Transverse colon (tissue), 4 donors: ENCODE results near the gene SLC6A8. TPM values are rescaled to one million over a fixed set of nuclear protein-coding genes. Genes with fewer than 3 reads are reported as not detected.

Experiments
- DNase-seq: peaks from one replicate; pipeline ENCODE4 v3.0.0-alpha.2; 2019
- H3K27ac ChIP-seq, 4 donors: fragments of 200-600 bp; sonication (generic); 2 replicates each; pipeline ENCODE4 v1.5.1; 2016 to 2018; ENCODE audit warnings: inconsistent platforms in 4 of 4
- H3K27me3 ChIP-seq: fragments of 200-600 bp; sonication (generic); 2 replicates; pipeline ENCODE4 v1.5.1; 2017; ENCODE audit warnings: inconsistent platforms
- H3K36me3 ChIP-seq, 4 donors: fragments of 200-600 bp; sonication (generic); 2 replicates each; pipeline ENCODE4 v1.5.1; 2017 to 2019; ENCODE audit warnings: inconsistent platforms in 4 of 4
- H3K4me1 ChIP-seq, 4 donors: fragments of 200-600 bp; sonication (generic); 2 replicates each; pipeline ENCODE4 v1.5.1; 2017 to 2020; ENCODE audit warnings: inconsistent platforms in 4 of 4
- H3K4me3 ChIP-seq, 4 donors: fragments of 200-600 bp; sonication (generic); 1 replicate in 1 of 4; 2 replicates in 3 of 4; pipeline versions ENCODE4 v1.5.1 to v1.6.1; 2017 to 2019; ENCODE audit warnings: inconsistent platforms in 4 of 4
- H3K9me3 ChIP-seq, 2 donors: fragments of 200-600 bp; sonication (generic); 2 replicates each; pipeline ENCODE4 v1.5.1; 2017 to 2019; ENCODE audit warnings: inconsistent platforms in 2 of 2
- EP300 ChIP-seq: sonication (generic); formaldehyde crosslinking; IDR thresholded peaks from one replicate; pipeline ENCODE4 v1.6.1; 2017; ENCODE audit warnings: antibody characterized with exemption, low read depth
- POLR2A ChIP-seq: fragments of 450-650 bp; IDR thresholded peaks from one replicate; pipeline ENCODE4 v1.6.1; 2016; ENCODE audit warnings: antibody characterized with exemption, mild to moderate bottlenecking, moderate library complexity
- POLR2AphosphoS5 ChIP-seq, 3 donors: sonication (generic); formaldehyde crosslinking; IDR thresholded peaks; one replicate each; pipeline ENCODE4 v1.6.1; 2016; ENCODE audit warnings: antibody characterized with exemption in 3 of 3
- WGBS, 2 donors: methylation state at CpG; one replicate each; pipeline ENCODE4 v1.1.5; 2018; ENCODE audit warnings: low coverage in 1 of 2; 5-methylcytosine and 5-hydroxymethylcytosine counted together
- in situ Hi-C, 4 donors: fragments of 200-750 bp; cut with MboI; loops; one replicate each; pipeline versions ENCODE4 v1.15.0 to v1.15.1; 2017; ENCODE audit warnings: low sequenced_read_pairs in 3 of 4, low pct_ligation_motif_present in 1 of 4, low pct_unique_long_range_greater_than_20kb in 1 of 4
- intact Hi-C: fragments of 100-400 bp; cut with DNase I; formaldehyde crosslinking; loops from one replicate; pipeline ENCODE4 v1.15.1; 2023; ENCODE audit warnings: low total_unique reads
- total RNA-seq, 4 donors: library from RNA; depleted of rRNA; stranded (reverse); fragments of >200 nt; gene quantifications; one replicate each; pipeline ENCODE4 v1.1.0, GENCODE V29; 2016
- TF ChIP-seq, protein P1 (sequence below), 5 experiments: fragments of 200-600 bp in 3 of 5; fragments of 450-650 bp in 2 of 5; sonication (generic) in 3 of 5; IDR thresholded peaks; 1 replicate in 2 of 5; 2 replicates in 3 of 5; pipeline ENCODE4 v1.5.1; 2016 to 2017; ENCODE audit warnings: antibody characterized with exemption in 5 of 5, inconsistent platforms in 3 of 5, mild to moderate bottlenecking in 2 of 5, moderate library complexity in 1 of 5

The SLC6A8 gene
- total RNA-seq, 4 donors from 2014 or later: 61.1 to 332 (median 197) TPM

DNA sequence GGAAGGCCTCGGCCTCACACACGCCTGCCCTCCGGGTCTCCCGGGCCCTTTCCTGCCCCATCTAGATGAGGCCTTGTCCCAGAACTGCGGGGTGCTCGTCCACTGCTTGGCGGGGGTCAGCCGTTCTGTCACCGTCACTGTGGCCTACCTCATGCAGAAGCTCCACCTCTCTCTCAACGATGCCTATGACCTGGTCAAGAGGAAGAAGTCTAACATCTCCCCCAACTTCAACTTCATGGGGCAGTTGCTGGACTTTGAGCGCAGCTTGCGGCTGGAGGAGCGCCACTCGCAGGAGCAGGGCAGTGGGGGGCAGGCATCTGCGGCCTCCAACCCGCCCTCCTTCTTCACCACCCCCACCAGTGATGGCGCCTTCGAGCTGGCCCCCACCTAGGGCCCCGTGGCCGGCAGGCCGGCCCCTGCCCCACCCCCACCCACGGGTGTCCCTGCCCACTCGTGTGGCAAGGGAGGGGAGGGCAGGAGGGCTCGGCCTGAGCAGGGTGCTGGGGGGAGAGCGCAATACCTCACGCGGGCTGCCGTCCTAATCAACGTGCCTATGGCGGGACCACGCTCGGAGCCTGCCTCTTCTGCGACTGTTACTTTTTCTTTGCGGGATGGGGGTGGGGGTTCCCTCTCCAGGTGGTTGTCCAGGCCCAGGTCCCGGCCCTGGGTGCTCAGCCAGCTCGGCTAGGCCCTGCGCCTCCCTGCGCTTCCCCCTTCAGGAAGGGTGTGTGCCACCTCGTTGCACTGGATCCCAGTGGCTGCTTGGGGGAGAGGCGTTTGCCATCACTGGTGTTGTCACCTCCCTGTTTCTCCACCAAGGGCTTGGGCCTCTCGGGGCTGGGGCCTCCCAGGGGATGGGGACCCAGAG lies 37.6 kb upstream of the SLC6A8 start:
- no peak overlapping the region for H3K4me3 ChIP-seq
- H3K27ac ChIP-seq: no peak overlapping the region
- TF ChIP-seq, protein P1, sequence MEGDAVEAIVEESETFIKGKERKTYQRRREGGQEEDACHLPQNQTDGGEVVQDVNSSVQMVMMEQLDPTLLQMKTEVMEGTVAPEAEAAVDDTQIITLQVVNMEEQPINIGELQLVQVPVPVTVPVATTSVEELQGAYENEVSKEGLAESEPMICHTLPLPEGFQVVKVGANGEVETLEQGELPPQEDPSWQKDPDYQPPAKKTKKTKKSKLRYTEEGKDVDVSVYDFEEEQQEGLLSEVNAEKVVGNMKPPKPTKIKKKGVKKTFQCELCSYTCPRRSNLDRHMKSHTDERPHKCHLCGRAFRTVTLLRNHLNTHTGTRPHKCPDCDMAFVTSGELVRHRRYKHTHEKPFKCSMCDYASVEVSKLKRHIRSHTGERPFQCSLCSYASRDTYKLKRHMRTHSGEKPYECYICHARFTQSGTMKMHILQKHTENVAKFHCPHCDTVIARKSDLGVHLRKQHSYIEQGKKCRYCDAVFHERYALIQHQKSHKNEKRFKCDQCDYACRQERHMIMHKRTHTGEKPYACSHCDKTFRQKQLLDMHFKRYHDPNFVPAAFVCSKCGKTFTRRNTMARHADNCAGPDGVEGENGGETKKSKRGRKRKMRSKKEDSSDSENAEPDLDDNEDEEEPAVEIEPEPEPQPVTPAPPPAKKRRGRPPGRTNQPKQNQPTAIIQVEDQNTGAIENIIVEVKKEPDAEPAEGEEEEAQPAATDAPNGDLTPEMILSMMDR (IDR thresholded peaks at IDR 0.05): no peak
- TF ChIP-seq POLR2AphosphoS5 (IDR thresholded peaks at IDR 0.05) (no peak), EP300 (no peak), POLR2A (no peak)
- peaks cover 0 to 11% (median 4%) of the 10 kb centered on the region in 4 donors for H3K4me1 ChIP-seq
- H3K27me3 ChIP-seq: peaks cover 43% of the 10 kb centered on the region
- in situ Hi-C loops (loop anchor here (10.0 to 25.0 kb wide), 3 partner anchors 88 to 688 kb away; no protein-coding TSS in a partner anchor), intact Hi-C loops (loop anchor here (10.0 kb wide), 1 partner anchor 95 kb away; no protein-coding TSS in a partner anchor)
- no peaks in the 10 kb centered on the region for H3K36me3 ChIP-seq
- no peak for DNase-seq
- no peaks in the 10 kb centered on the region for H3K9me3 ChIP-seq
- WGBS, 2 donors: 76% methylated on average over 41 of the region's 41 CpGs; no CpG with 5 or more reads in 1 of the 2 donors

DNA sequence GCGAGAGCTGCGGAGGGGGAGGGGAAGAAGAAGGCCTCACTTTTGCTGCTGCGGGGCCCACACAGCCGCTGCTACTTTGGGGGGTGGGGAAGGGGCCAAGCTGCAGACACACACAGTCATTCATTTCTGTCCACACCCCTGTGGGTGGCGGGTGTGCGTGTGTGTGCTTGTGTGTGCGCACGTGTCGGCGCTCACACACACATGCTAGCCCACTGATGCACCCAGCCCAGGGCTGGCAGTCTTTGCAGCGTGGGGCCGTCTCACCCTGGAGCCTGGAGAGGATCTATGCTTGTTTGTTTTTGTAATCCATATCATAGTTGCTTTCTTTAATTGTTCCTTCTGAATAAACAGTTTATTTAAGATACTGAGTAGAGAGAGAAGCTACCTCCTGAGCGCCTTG lies 36.8 kb upstream of the SLC6A8 start:
- intact Hi-C loops (loop anchor here (10.0 kb wide), 1 partner anchor 96 kb away; no protein-coding TSS in a partner anchor), in situ Hi-C loops (loop anchor here (10.0 to 25.0 kb wide), 3 partner anchors 89 to 689 kb away; no protein-coding TSS in a partner anchor)
- DNase-seq: no peak
- 84% methylated on average over 13 of the region's 13 CpGs; no CpG with 5 or more reads in 1 of the 2 donors for WGBS, 2 donors
- H3K4me1 ChIP-seq: peaks cover 0 to 11% (median 4%) of the 10 kb centered on the region in 4 donors
- no peaks in the 10 kb centered on the region for H3K9me3 ChIP-seq
- H3K27me3 ChIP-seq: peaks cover 35% of the 10 kb centered on the region
- H3K4me3 ChIP-seq: no peak overlapping the region
- H3K27ac ChIP-seq: no peak overlapping the region
- H3K36me3 ChIP-seq: no peaks in the 10 kb centered on the region
- TF ChIP-seq POLR2AphosphoS5 (IDR thresholded peaks at IDR 0.05): no peak
- TF ChIP-seq POLR2A: no peak
- TF ChIP-seq EP300: no peak
- TF ChIP-seq, protein P1 (IDR thresholded peaks at IDR 0.05): no peak

DNA sequence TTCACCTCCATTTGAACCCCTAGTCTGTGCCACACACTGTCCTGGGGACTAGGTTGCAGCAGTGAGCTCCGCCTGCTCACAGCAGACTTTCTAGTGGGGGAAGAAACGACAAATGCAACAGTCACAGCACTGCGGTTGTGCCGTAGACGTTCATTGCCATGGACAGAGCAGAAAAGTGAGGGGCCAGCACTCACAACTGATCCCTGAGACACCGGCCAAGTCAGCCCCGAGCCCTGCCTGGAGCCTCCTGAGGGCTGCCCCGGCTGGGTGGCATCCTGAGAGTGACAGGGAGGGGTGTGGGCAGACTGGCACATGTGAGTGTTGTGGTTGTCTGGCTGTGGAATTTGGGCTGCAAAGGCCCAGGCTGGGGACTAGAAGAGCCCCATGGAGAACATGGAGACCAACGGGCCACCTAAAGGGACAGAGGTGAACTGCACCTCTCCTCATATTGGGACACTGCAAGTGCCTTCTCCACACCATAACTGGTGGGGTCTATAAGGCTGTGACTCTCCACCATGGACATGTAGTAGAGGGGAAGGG lies 36.1 kb upstream of the SLC6A8 start:
- 83% methylated on average over 8 of the region's 9 CpGs; no CpG with 5 or more reads in 1 of the 2 donors for WGBS, 2 donors
- no peak for DNase-seq
- no peak overlapping the region for H3K4me3 ChIP-seq
- in situ Hi-C loops (loop anchor here (10.0 to 25.0 kb wide), 3 partner anchors 89 to 689 kb away; no protein-coding TSS in a partner anchor), intact Hi-C loops (loop anchor here (10.0 kb wide), 1 partner anchor 97 kb away; no protein-coding TSS in a partner anchor)
- H3K36me3 ChIP-seq: no peaks in the 10 kb centered on the region
- peaks cover 0 to 11% (median 4%) of the 10 kb centered on the region in 4 donors for H3K4me1 ChIP-seq
- TF ChIP-seq, protein P1 (IDR thresholded peaks at IDR 0.05): peak in 2 of 5 experiments; percentile 10 to 12
- no peak for TF ChIP-seq EP300
- H3K9me3 ChIP-seq: no peaks in the 10 kb centered on the region
- peaks cover 28% of the 10 kb centered on the region for H3K27me3 ChIP-seq
- no peak overlapping the region for H3K27ac ChIP-seq

DNA sequence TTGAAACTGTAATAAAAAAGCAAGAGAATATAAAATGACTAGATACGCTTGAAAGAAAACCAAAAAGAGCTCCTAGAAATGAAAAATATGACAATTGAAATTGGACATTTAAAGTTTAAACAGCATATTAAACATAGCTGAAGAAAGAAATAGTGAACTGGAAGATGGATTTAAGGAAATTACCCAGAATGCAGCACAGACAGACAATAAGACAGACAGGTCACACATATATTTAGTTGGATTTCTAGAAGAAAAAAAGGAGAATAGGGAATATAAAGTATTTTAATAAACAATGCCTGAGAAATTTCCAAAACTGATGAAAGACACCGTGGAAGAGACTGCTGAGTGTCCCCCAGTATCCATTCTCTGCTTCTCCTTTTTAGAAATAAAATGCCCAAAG lies 34.2 kb upstream of the SLC6A8 start:
- in situ Hi-C loops: loop anchor here (10.0 to 25.0 kb wide), 3 partner anchors 91 to 691 kb away; no protein-coding TSS in a partner anchor

More for the DNA sequence above, 34.2 kb upstream of the SLC6A8 start:
- H3K27ac ChIP-seq: no peak overlapping the region
- H3K4me3 ChIP-seq: no peak overlapping the region
- H3K27me3 ChIP-seq: peaks cover 9% of the 10 kb centered on the region
- no peak for DNase-seq
- TF ChIP-seq, protein P1 (IDR thresholded peaks at IDR 0.05): no peak
- TF ChIP-seq POLR2AphosphoS5 (IDR thresholded peaks at IDR 0.05) (no peak), POLR2A (no peak), EP300 (no peak)
- H3K9me3 ChIP-seq: no peaks in the 10 kb centered on the region
- WGBS, 2 donors: 73 to 89% methylated on average over 1 to 2 of the region's 2 CpGs
- intact Hi-C loops: loop anchor here (10.0 kb wide), 1 partner anchor 99 kb away; no protein-coding TSS in a partner anchor
- no peaks in the 10 kb centered on the region for H3K36me3 ChIP-seq
- H3K4me1 ChIP-seq: no peaks in the 10 kb centered on the region
